Neural crest cell (in vitro differentiated cells): ENCODE data around the gene SYK. TPM values are rescaled to one million over a fixed set of nuclear protein-coding genes. Genes with fewer than 3 reads are reported as not detected.
A peak's percentile ranks its signal among the peaks of the same experiment; 100 is the strongest.

Experiments
- DNase-seq: peaks from one replicate; pipeline ENCODE4 v3.0.0; 2021; ENCODE audit warnings: low read depth, mixed read lengths, low spot score
- H3K27ac Mint-ChIP-seq: one replicate; pipeline ENCODE4 v1.8.0; 2021; ENCODE audit warnings: mild to moderate bottlenecking, mixed read lengths; ENCODE audit not compliant: unreplicated experiment
- H3K27me3 Mint-ChIP-seq: 2 replicates; pipeline ENCODE4 v1.8.0; 2021; ENCODE audit warnings: low read depth, mild to moderate bottlenecking, mixed read lengths
- H3K36me3 Mint-ChIP-seq: 2 replicates; pipeline ENCODE4 v1.8.0; 2021; ENCODE audit warnings: low read depth, mild to moderate bottlenecking, mixed read lengths
- H3K4me1 Mint-ChIP-seq: 2 replicates; pipeline ENCODE4 v1.8.0; 2021; ENCODE audit warnings: mixed read lengths
- H3K4me3 Mint-ChIP-seq: one replicate; pipeline ENCODE4 v1.8.0; 2021; ENCODE audit warnings: mild to moderate bottlenecking, mixed read lengths
- H3K9me3 Mint-ChIP-seq: 2 replicates; pipeline ENCODE4 v1.8.0; 2021; ENCODE audit warnings: mixed read lengths
- CTCF ChIP-seq: fragments of 200-600 bp; sonication (generic); conservative IDR thresholded peaks from 2 replicates; pipeline ENCODE4 v1.5.0; 2021; ENCODE audit warnings: antibody characterized with exemption, mild to moderate bottlenecking
- total RNA-seq: library from RNA; stranded (reverse); gene quantifications from 2 replicates; pipeline ENCODE4 v1.2.1, GENCODE V29; 2021

The SYK gene
- total RNA-seq, 1 donor from 2014 or later: 0.98 TPM

DNA sequence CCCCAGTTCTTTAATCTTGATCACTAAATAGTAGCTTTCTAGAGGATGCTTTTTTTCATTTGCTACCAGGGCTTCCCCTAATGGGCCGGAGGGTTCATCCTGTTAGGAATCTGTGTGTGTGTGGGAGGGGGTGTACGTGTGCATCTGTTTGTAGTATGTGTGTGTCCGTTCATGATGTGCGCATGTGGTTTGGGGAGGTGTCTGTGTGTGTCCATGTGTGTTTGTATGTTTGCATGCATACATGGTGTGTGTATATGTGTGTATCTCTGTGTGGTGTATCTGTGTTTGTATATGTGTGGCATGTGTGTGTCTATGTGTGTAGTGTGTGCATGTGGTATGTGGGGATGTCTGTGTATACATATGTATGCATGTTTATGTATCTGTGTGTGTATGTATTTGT is 106.2 kb downstream of the SYK start:
- DNase-seq: no peak
- H3K4me3 Mint-ChIP-seq: no peak overlapping the region
- TF ChIP-seq CTCF: no peak
- no peaks in the 10 kb centered on the region for H3K27me3 Mint-ChIP-seq
- H3K9me3 Mint-ChIP-seq: peaks cover 9% of the 10 kb centered on the region
- H3K27ac Mint-ChIP-seq: no peak overlapping the region
- no peaks in the 10 kb centered on the region for H3K4me1 Mint-ChIP-seq
- peaks cover 3% of the 10 kb centered on the region for H3K36me3 Mint-ChIP-seq

- H3K27ac Mint-ChIP-seq: no peak overlapping the region
- H3K4me3 Mint-ChIP-seq: no peak overlapping the region
- no peaks in the 10 kb centered on the region for H3K4me1 Mint-ChIP-seq
- DNase-seq: no peak
- no peak for TF ChIP-seq CTCF
- H3K36me3 Mint-ChIP-seq: no peaks in the 10 kb centered on the region
- peaks cover 6% of the 10 kb centered on the region for H3K9me3 Mint-ChIP-seq
- no peaks in the 10 kb centered on the region for H3K27me3 Mint-ChIP-seq
Observed at GRCh38 chr9:90909225-90909624, 107.6 kb downstream of the SYK start.

- Mint-ChIP-seq H3K4me1 (no peaks in the 10 kb centered on the region), H3K27me3 (no peaks in the 10 kb centered on the region), H3K36me3 (no peaks in the 10 kb centered on the region), H3K4me3 (no peak overlapping the region), H3K9me3 (peaks cover 6% of the 10 kb centered on the region), H3K27ac (peak overlapping the region; percentile 47)
- no peak for DNase-seq
- no peak for TF ChIP-seq CTCF
Observed at GRCh38 chr9:90909747-90910283, 108.2 kb downstream of the SYK start.

DNA sequence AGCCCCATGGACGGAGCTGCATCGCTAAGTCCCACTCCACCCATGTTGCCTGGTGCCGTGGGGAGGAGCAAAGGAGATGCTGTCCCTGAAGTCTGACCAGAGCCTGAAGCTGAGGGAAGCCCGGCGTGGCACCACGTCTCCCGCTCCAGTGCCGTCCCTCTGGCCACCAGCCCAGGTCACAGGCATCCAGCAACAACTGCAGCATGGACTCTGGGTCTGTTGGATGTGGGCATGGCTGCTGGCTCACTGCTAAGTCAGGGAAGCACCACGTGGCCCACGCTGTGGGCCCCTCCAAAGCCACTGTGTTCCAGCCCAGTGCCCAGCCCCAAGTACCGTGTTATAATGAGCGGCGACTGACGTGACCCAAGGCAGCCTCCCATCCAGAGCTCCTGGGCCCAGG is 112.6 kb downstream of the SYK start:
- Mint-ChIP-seq H3K9me3 (no peaks in the 10 kb centered on the region), H3K36me3 (no peaks in the 10 kb centered on the region), H3K27me3 (no peaks in the 10 kb centered on the region)

DNA sequence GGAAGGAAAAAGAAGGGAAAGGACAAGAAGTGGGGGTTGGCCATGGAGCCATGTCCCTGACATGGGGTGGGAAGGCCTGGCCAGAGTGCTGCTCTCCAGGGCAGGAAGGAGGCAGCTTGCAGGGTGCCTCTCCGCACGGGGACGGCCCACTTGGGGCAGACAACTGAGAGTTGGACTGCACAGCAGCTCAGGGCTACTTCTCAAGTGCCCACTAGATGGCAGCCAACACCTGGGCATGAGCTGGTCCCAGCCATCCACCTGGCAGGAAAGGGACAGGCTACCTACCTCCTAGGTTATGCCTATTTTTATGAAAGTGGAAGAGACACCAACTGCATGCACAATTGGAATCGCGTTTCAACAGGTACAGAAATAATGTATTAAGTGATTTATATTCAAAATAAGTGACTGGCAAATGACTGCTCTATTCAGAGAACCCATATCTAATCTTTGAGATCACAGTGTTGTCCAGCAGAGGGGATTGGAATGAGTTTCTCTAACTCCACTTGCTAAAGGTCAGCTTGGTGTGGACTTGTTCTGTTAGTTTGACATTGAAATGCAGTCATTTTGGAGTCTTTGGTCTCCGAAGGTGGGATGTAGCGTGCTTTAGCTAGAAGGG is 113.4 kb downstream of the SYK start:
- Mint-ChIP-seq H3K36me3 (no peaks in the 10 kb centered on the region), H3K4me1 (no peaks in the 10 kb centered on the region), H3K4me3 (no peak overlapping the region), H3K27me3 (no peaks in the 10 kb centered on the region), H3K27ac (no peak overlapping the region), H3K9me3 (no peaks in the 10 kb centered on the region)
- DNase-seq: peak; percentile 72
- peak; percentile 96 for TF ChIP-seq CTCF

More for the DNA sequence above, 112.6 kb downstream of the SYK start:
- H3K4me1 Mint-ChIP-seq: no peaks in the 10 kb centered on the region
- no peak for DNase-seq
- H3K27ac Mint-ChIP-seq: no peak overlapping the region
- no peak overlapping the region for H3K4me3 Mint-ChIP-seq
- TF ChIP-seq CTCF: no peak
